ENCODE results near the gene PDIA5. TPM values are rescaled to one million over a fixed set of nuclear protein-coding genes. Genes with fewer than 3 reads are reported as not detected.

PDIA5 gene
- total RNA-seq, 1 donor from 2014 or later: 28.5 TPM

DNA sequence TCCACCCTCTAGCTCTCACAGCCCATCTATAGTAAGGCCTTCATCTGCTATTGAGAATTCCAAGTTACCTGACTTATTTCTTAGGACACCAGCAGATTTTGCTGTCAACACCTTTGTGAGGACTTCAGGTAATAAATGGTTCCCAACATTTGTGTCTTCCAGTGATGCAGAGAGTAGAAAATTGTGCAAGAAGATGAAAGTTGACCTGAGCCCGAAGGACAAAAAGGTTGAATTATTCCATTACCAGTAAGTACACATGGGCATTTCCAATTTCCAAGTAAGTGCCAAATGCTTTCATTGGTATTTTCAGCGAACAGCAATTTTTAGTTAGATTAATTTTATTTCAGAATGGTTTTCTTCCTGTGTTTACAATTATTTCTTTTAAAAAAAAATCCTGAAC lies 35.4 kb downstream of the PDIA5 start:
- Mint-ChIP-seq H3K27me3 (no peaks in the 10 kb centered on the region), H3K4me1 (ENCODE audit: unreplicated experiment) (no peaks in the 10 kb centered on the region), H3K4me3 (no peak overlapping the region), H3K9me3 (no peaks in the 10 kb centered on the region), H3K27ac (no peak overlapping the region), H3K36me3 (peaks cover 36% of the 10 kb centered on the region)
- TF ChIP-seq CTCF (conservative IDR thresholded peaks at IDR 0.05): no peak
- DNase-seq (ENCODE audit: extremely low spot score, unreplicated experiment): no peak

GRCh38 chr3:123102826-123103225 lies 36.0 kb downstream of the PDIA5 start:
- no peaks in the 10 kb centered on the region for H3K4me1 Mint-ChIP-seq (ENCODE audit: unreplicated experiment)
- no peaks in the 10 kb centered on the region for H3K9me3 Mint-ChIP-seq
- DNase-seq (ENCODE audit: extremely low spot score, unreplicated experiment): no peak
- no peak for TF ChIP-seq CTCF (conservative IDR thresholded peaks at IDR 0.05)
- no peaks in the 10 kb centered on the region for H3K27me3 Mint-ChIP-seq
- H3K27ac Mint-ChIP-seq: no peak overlapping the region
- H3K36me3 Mint-ChIP-seq: peaks cover 39% of the 10 kb centered on the region
- H3K4me3 Mint-ChIP-seq: no peak overlapping the region

DNA sequence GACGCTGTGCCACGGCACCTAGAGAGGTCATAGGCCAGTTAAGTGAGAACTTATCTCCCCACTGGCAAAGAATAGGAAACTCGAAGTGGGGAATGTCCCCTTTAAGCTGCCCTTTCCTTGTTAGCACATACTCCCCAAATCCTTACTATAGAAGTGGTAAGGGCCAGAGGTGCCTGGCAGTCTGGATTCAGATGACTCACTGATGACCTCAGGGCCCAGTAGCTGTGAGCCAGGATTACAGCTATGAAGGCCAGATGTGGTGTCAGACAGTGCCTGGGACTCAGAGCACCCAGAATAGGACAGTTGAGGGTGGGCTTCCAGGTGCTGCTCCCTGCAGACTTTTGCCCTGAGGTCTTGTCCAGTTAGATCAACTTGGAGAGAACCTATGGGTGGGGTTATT lies 37.7 kb downstream of the PDIA5 start:
- no peak overlapping the region for H3K4me3 Mint-ChIP-seq
- H3K4me1 Mint-ChIP-seq (ENCODE audit: unreplicated experiment): no peaks in the 10 kb centered on the region
- no peak overlapping the region for H3K27ac Mint-ChIP-seq
- DNase-seq (ENCODE audit: extremely low spot score, unreplicated experiment): no peak
- no peaks in the 10 kb centered on the region for H3K9me3 Mint-ChIP-seq
- TF ChIP-seq CTCF (conservative IDR thresholded peaks at IDR 0.05): no peak
- H3K36me3 Mint-ChIP-seq: peaks cover 36% of the 10 kb centered on the region
- no peaks in the 10 kb centered on the region for H3K27me3 Mint-ChIP-seq

DNA sequence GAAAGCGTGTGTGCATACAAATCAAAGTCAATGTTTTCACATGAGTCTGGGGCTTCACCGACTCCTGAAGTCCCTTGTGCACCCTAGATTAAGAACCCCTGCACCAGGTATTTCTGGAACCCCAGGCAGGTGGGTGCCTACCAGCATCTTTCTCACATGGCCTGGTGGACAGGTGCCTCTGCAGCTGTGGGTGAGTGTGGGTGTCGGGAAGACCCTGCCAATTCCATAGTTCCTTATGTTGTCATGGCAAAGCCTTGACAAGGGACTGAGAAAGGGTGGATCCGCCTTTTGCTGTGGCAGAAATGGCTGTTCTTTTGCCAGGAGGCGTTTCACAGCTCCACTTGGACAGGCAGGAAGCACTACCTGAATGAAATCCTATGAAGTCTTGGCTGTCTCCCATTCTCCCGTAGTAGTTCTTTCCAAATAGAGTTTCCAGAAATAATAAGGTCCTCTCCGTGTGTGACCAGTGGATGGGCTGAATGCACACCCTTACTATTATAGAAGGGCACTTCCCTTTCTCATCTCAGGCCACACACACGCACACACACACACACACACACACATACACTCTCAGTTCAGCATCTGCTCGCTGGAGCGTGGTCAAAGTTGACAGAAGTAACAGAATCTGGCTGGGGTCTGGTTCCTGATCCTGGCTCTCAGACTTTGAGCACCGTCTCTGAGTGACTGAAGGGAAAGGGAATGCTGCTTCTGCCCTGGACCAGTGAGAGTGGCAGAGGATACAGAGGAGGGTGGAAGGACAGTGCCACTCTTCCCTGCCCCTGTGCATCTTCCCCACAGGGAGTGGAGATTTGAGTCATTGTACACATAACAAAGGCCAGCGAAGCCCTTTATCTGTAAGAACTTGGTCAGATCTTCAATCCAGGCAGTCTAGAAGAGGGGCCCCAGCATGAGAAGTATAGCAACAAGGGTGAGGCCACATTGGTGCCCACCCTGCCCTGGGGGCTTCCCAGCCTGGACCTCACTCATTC lies 38.7 kb downstream of the PDIA5 start:
- no peak for TF ChIP-seq CTCF (conservative IDR thresholded peaks at IDR 0.05)
- DNase-seq (ENCODE audit: extremely low spot score, unreplicated experiment): no peak
- no peak overlapping the region for H3K4me3 Mint-ChIP-seq
- H3K36me3 Mint-ChIP-seq: peaks cover 36% of the 10 kb centered on the region
- no peaks in the 10 kb centered on the region for H3K27me3 Mint-ChIP-seq
- no peak overlapping the region for H3K27ac Mint-ChIP-seq
- no peaks in the 10 kb centered on the region for H3K9me3 Mint-ChIP-seq
- no peaks in the 10 kb centered on the region for H3K4me1 Mint-ChIP-seq (ENCODE audit: unreplicated experiment)

GRCh38 chr3:123110282-123110975 lies 43.6 kb downstream of the PDIA5 start:
- Mint-ChIP-seq H3K36me3 (peaks cover 26% of the 10 kb centered on the region), H3K27ac (no peak overlapping the region), H3K4me1 (ENCODE audit: unreplicated experiment) (no peaks in the 10 kb centered on the region), H3K27me3 (no peaks in the 10 kb centered on the region), H3K9me3 (no peaks in the 10 kb centered on the region), H3K4me3 (no peak overlapping the region)
- no peak for DNase-seq (ENCODE audit: extremely low spot score, unreplicated experiment)
- TF ChIP-seq CTCF (conservative IDR thresholded peaks at IDR 0.05): no peak

All from type B pancreatic cell (in vitro differentiated cells).